CD4-positive, alpha-beta T cell treated with Interleukin-6 at 100 ng/mL for 8 hours (primary cell): Measurements from ENCODE around the gene ITM2B.

ENCODE experiments used
- DNase-seq: peaks from one replicate; pipeline ENCODE4 v3.0.0-alpha.2; 2020; ENCODE audit warnings: mixed read lengths, low spot score

Gene ITM2B

GRCh38 chr13:48311223-48311622 is 78.2 kb downstream of the ITM2B start:
- DNase-seq = no peak

- DNase-seq = no peak
These were observed 83.1 kb downstream of the ITM2B start for GRCh38 chr13:48315969-48316650.

- no peak for DNase-seq
These were observed 84.0 kb downstream of the ITM2B start for GRCh38 chr13:48316826-48317510.

- no peak for DNase-seq
These were observed 84.7 kb downstream of the ITM2B start for GRCh38 chr13:48317511-48318376.

GRCh38 chr13:48318377-48318811 is 85.4 kb downstream of the ITM2B start:
- no peak for DNase-seq

- DNase-seq = peak; percentile 12
These were observed 86.0 kb downstream of the ITM2B start for GRCh38 chr13:48318821-48319511.
